ENCODE results near the gene SLC44A4. TPM values are rescaled to one million over a fixed set of nuclear protein-coding genes. Genes with fewer than 3 reads are reported as not detected.

SLC44A4 gene
- total and polyA plus RNA-seq, 4 donors: 0.13 to 2.4 (median 0.17) TPM; not detected in 1

- Histone ChIP-seq H3K9me3 (ENCODE audit: control insufficient read depth in 4 of 4, low read length in 3 of 4) (no peaks in the 10 kb centered on the region), H3K4me1 (ENCODE audit: control insufficient read depth in 4 of 4, insufficient read depth in 4 of 4, low read length in 3 of 4) (no peaks in the 10 kb centered on the region), H3K4me3 (ENCODE audit: low read depth in 1 of 3, low read length in 3 of 3) (no peak overlapping the region), H3K9ac (ENCODE audit: low read depth in 1 of 2, low read length in 2 of 2) (no peak overlapping the region), H3K36me3 (ENCODE audit: control insufficient read depth in 4 of 4, insufficient read depth in 3 of 4, low read depth in 1 of 4, low read length in 3 of 4) (peaks cover 18 to 64% (median 32%) of the 10 kb centered on the region in 4 donors), H3K27ac (ENCODE audit: low read depth in 1 of 2, low read length in 2 of 2) (no peak overlapping the region), H3K27me3 (ENCODE audit: control insufficient read depth in 4 of 4, insufficient read depth in 4 of 4, low read length in 3 of 4) (no peaks in the 10 kb centered on the region)
- WGBS: 92% methylated on average over 6 of the region's 6 CpGs
- DNase-seq (ENCODE audit: low spot score): no peak
- TF ChIP-seq FOXA2 (IDR thresholded peaks at IDR 0.05): no peak
- no peak for TF ChIP-seq HNF4G (IDR thresholded peaks at IDR 0.05)
- no peak for TF ChIP-seq EGR1 (IDR thresholded peaks at IDR 0.05; ENCODE audit: low read depth in 2 of 2)
- TF ChIP-seq CTCF (IDR thresholded peaks at IDR 0.05; ENCODE audit: low read depth, low read length, missing input control): no peak
- no peak for TF ChIP-seq TAF1 (conservative IDR thresholded peaks at IDR 0.05)
- no peak for TF ChIP-seq YY1 (IDR thresholded peaks at IDR 0.05)
- no peak for TF ChIP-seq SP1 (IDR thresholded peaks at IDR 0.05)
- TF ChIP-seq ZBTB33 (IDR thresholded peaks at IDR 0.05): no peak
- TF ChIP-seq RXRA (IDR thresholded peaks at IDR 0.05): no peak
- TF ChIP-seq MAX (IDR thresholded peaks at IDR 0.05): no peak
- TF ChIP-seq FOXA1 (IDR thresholded peaks at IDR 0.05): no peak
- no peak for TF ChIP-seq RAD21 (IDR thresholded peaks at IDR 0.05)
- no peak for TF ChIP-seq HNF4A (conservative IDR thresholded peaks at IDR 0.05)
- no peak for TF ChIP-seq GABPA (IDR thresholded peaks at IDR 0.05 in 1 of 2, conservative IDR thresholded peaks at IDR 0.05 in 1 of 2)
- no peak for TF ChIP-seq REST (IDR thresholded peaks at IDR 0.05)
- no peak for TF ChIP-seq JUND (IDR thresholded peaks at IDR 0.05)
- no peak for TF ChIP-seq ATF3 (IDR thresholded peaks at IDR 0.05)
These were observed 3.5 kb upstream of the SLC44A4 start for GRCh38 chr6:31882344-31882743.
